Measurements from ENCODE around the gene LRRC8C.

LRRC8C gene

DNA sequence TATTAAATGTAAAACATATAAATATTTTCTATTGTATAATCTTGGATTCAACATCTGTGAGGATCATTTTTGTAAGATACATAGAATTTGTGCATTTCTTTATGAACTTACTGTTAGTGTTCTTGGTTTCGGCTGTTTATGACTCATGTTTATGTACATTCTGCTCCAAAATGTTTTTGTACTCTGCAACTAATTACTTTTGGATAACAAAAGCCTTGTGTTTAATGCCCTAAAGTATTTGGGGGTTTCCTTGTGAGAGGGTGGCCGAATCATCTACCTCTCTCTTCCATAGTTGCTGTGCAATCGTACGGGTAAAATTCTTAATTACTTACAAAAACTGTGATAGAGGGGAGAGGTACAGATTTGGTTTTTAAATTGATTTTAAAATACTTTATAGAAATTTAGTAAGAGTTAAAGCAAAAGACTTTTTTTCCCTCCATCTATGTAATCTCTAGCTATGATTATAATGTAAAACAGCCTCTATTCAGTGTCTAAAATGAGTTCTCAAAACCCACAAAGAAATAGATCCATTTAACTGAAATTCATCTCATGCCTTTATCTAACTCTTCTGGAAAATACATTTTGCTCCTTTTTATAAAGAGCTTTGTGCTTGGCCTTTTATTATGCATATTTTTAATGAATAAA lies 38.7 kb upstream of the LRRC8C start:
- peaks cover 5% of the 10 kb centered on the region; the same call in 1 of the 2 replicates for H3K4me1 ChIP-seq (ENCODE audit: control insufficient read depth, low read length)
- no peaks in the 10 kb centered on the region for H3K27me3 ChIP-seq (ENCODE audit: control insufficient read depth, low read length)
- no peaks in the 10 kb centered on the region for H3K9me2 ChIP-seq (replicated peaks; ENCODE audit: control insufficient read depth, low read length)
- no peak overlapping the region for H3K4me3 ChIP-seq (ENCODE audit: low read length)
- no peaks in the 10 kb centered on the region for H3F3A ChIP-seq (ENCODE audit: control insufficient read depth, insufficient read depth)
- no peaks in the 10 kb centered on the region for H3K79me2 ChIP-seq (ENCODE audit: control insufficient read depth, low read length)
- TF ChIP-seq CTCF (IDR thresholded peaks at IDR 0.05; ENCODE audit: low read depth, low read length, poor library complexity, severe bottlenecking) (no peak), EZH2phosphoT487 (IDR thresholded peaks at IDR 0.05; ENCODE audit: borderline replicate concordance, low read length) (no peak)
- no peak overlapping the region for H3K27ac ChIP-seq (ENCODE audit: low read depth, low read length)
- no peaks in the 10 kb centered on the region for H3K9me3 ChIP-seq (ENCODE audit: control insufficient read depth, insufficient read depth, low read length)
- no peaks in the 10 kb centered on the region; the same call in 1 of the 2 replicates for H4K20me1 ChIP-seq (ENCODE audit: control insufficient read depth, insufficient read depth, low read depth, low read length)
- no peak overlapping the region for H3K4me2 ChIP-seq (ENCODE audit: low read length)
- no peaks in the 10 kb centered on the region for H3K36me3 ChIP-seq (ENCODE audit: control insufficient read depth, low read length)

DNA sequence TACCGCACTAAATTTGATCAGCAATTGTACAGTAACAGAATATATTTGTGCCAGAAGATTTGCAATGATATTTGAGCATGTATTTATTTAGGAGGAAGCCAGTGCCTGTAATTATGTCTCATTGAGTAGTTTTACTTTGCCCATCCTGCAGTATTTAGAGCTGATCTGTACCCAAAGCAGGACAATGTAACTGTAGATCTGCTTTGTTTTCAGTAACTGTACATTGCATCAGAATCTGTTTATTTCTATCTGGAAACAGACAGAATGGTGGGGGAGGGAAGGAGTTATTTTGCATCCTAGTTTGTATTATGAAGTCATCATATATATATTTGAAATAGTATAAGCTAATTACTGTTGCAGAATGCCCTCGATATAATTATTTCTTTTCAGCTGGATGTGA lies 36.2 kb upstream of the LRRC8C start:
- Histone ChIP-seq H3F3A (ENCODE audit: control insufficient read depth, insufficient read depth) (no peaks in the 10 kb centered on the region), H3K4me1 (ENCODE audit: control insufficient read depth, low read length) (peaks cover 5% of the 10 kb centered on the region; the same call in 1 of the 2 replicates), H3K4me3 (ENCODE audit: low read length) (no peak overlapping the region), H3K27me3 (ENCODE audit: control insufficient read depth, low read length) (no peaks in the 10 kb centered on the region), H3K27ac (ENCODE audit: low read depth, low read length) (no peak overlapping the region), H3K9me3 (ENCODE audit: control insufficient read depth, insufficient read depth, low read length) (no peaks in the 10 kb centered on the region), H3K36me3 (ENCODE audit: control insufficient read depth, low read length) (no peaks in the 10 kb centered on the region), H3K9me2 (replicated peaks; ENCODE audit: control insufficient read depth, low read length) (no peaks in the 10 kb centered on the region), H4K20me1 (ENCODE audit: control insufficient read depth, insufficient read depth, low read depth, low read length) (no peaks in the 10 kb centered on the region), H3K79me2 (ENCODE audit: control insufficient read depth, low read length) (no peaks in the 10 kb centered on the region), H3K4me2 (ENCODE audit: low read length) (no peak overlapping the region)
- TF ChIP-seq EZH2phosphoT487 (IDR thresholded peaks at IDR 0.05; ENCODE audit: borderline replicate concordance, low read length): no peak
- TF ChIP-seq CTCF (IDR thresholded peaks at IDR 0.05; ENCODE audit: low read depth, low read length, poor library complexity, severe bottlenecking): no peak

DNA sequence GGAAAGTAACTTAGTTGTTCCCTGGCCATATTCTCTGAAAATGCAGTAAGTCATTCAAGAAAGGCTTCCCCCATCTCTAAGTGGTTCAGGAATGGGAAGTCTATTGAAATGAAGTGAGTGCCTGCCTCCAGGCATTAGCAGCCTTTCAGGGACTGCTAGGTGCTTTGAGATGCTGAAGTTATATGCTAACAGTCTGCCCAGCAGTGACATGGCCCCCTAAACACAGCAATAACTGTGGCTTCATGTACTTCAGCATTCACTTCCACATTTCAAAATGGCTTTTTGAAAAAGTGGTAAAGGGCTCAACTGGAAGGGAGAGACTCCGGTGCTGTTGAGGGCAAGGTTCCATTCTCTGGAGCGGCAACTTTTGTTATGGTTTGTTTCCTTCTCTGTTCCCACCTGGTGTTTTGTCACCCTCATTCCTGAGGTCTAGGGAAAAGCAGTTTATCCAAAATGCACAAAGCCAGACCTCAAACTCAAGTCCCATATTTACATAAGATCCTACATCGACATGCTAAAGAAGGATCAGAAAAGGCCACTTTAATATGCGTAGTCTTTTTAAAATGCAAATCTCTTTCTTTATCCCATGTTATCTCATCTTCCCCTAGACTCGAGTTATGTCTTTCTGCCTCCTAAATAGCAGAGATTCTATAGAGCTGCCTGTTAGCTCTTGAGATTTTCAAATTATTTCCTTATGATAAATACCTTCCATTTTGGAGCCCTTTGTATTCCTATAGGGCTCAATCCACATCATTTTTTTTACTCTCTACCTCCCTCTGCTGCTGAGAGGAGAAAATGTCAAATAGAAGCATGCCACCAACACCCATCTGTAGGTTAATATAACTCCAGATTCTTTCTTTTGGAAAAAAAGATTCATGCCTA lies 34.2 kb upstream of the LRRC8C start:
- no peaks in the 10 kb centered on the region for H3K9me3 ChIP-seq (ENCODE audit: control insufficient read depth, insufficient read depth, low read length)
- no peaks in the 10 kb centered on the region for H3K9me2 ChIP-seq (replicated peaks; ENCODE audit: control insufficient read depth, low read length)
- TF ChIP-seq EZH2phosphoT487 (IDR thresholded peaks at IDR 0.05; ENCODE audit: borderline replicate concordance, low read length) (no peak), CTCF (IDR thresholded peaks at IDR 0.05; ENCODE audit: low read depth, low read length, poor library complexity, severe bottlenecking) (peak; percentile 70)
- no peak overlapping the region for H3K4me3 ChIP-seq (ENCODE audit: low read length)
- H3K36me3 ChIP-seq (ENCODE audit: control insufficient read depth, low read length): no peaks in the 10 kb centered on the region
- H4K20me1 ChIP-seq (ENCODE audit: control insufficient read depth, insufficient read depth, low read depth, low read length): no peaks in the 10 kb centered on the region
- no peaks in the 10 kb centered on the region for H3K79me2 ChIP-seq (ENCODE audit: control insufficient read depth, low read length)
- H3F3A ChIP-seq (ENCODE audit: control insufficient read depth, insufficient read depth): no peaks in the 10 kb centered on the region
- peaks cover 5% of the 10 kb centered on the region; the same call in 1 of the 2 replicates for H3K4me1 ChIP-seq (ENCODE audit: control insufficient read depth, low read length)
- H3K27me3 ChIP-seq (ENCODE audit: control insufficient read depth, low read length): no peaks in the 10 kb centered on the region
- H3K4me2 ChIP-seq (ENCODE audit: low read length): no peak overlapping the region
- H3K27ac ChIP-seq (ENCODE audit: low read depth, low read length): no peak overlapping the region

All from DOHH2 (cell line).